Nephron progenitor cell (in vitro differentiated cells): Measurements from ENCODE around the gene SMARCA4.
"Not testable (repeated sequence)": the region's sequence is repeated elsewhere in the genome, so short reads cannot be mapped to it uniquely, and the experiment has no call there.

Experiments
- DNase-seq: peaks from one replicate; pipeline ENCODE4 v3.0.0; 2021
- H3K27ac Mint-ChIP-seq: 2 replicates; pipeline ENCODE4 v1.8.0; 2021; ENCODE audit warnings: mild to moderate bottlenecking, moderate library complexity, mixed read lengths
- H3K27me3 Mint-ChIP-seq: 2 replicates; pipeline ENCODE4 v1.8.0; 2021; ENCODE audit warnings: mild to moderate bottlenecking, low read depth, mixed read lengths; ENCODE audit not compliant: poor library complexity
- H3K36me3 Mint-ChIP-seq: 2 replicates; pipeline ENCODE4 v1.8.0; 2021; ENCODE audit warnings: low read depth, mixed read lengths
- H3K4me1 Mint-ChIP-seq: 2 replicates; pipeline ENCODE4 v1.8.0; 2021; ENCODE audit warnings: mixed read lengths
- H3K4me3 Mint-ChIP-seq: 2 replicates; pipeline ENCODE4 v1.8.0; 2021; ENCODE audit warnings: mild to moderate bottlenecking, moderate library complexity, mixed read lengths
- H3K9me3 Mint-ChIP-seq: 2 replicates; pipeline ENCODE4 v1.8.0; 2021; ENCODE audit warnings: mild to moderate bottlenecking, moderate library complexity, mixed read lengths
- CTCF ChIP-seq: fragments of 200-600 bp; sonication (generic); IDR thresholded peaks from 2 replicates; pipeline ENCODE4 v1.5.0; 2021; ENCODE audit warnings: antibody characterized with exemption

SMARCA4 gene

GRCh38 chr19:11070123-11070522, 109.3 kb downstream of the SMARCA4 start:
- H3K27me3 Mint-ChIP-seq, result peaks cover 6% of the 10 kb centered on the region
- peaks cover 42% of the 10 kb centered on the region for H3K36me3 Mint-ChIP-seq
- no peak for DNase-seq

GRCh38 chr19:11073568-11073967, 112.7 kb downstream of the SMARCA4 start:
- Mint-ChIP-seq H3K36me3 (peaks cover 24% of the 10 kb centered on the region), H3K4me1 (peaks cover 11% of the 10 kb centered on the region), H3K27me3 (peaks cover 8% of the 10 kb centered on the region), H3K4me3 (no peak overlapping the region), H3K27ac (no peak overlapping the region), H3K9me3 (peaks cover 3% of the 10 kb centered on the region)
- no peak for DNase-seq
- no peak for TF ChIP-seq CTCF

More at GRCh38 chr19:11070123-11070522, 109.3 kb downstream of the SMARCA4 start:
- Mint-ChIP-seq H3K9me3 (peaks cover 14% of the 10 kb centered on the region), H3K27ac (no peak overlapping the region), H3K4me1 (peaks cover 13% of the 10 kb centered on the region), H3K4me3 (no peak overlapping the region)
- TF ChIP-seq CTCF, result no peak

- not testable (repeated sequence) for H3K9me3 Mint-ChIP-seq, DNase-seq, H3K4me3 Mint-ChIP-seq, H3K27ac Mint-ChIP-seq, H3K4me1 Mint-ChIP-seq, H3K27me3 Mint-ChIP-seq
- peaks cover 30% of the 10 kb centered on the region for H3K36me3 Mint-ChIP-seq
Observed at GRCh38 chr19:11076792-11077191, 116.0 kb downstream of the SMARCA4 start.

- DNase-seq, result no peak
- Mint-ChIP-seq H3K36me3 (peaks cover 30% of the 10 kb centered on the region), H3K4me1 (peaks cover 9% of the 10 kb centered on the region), H3K27ac (no peak overlapping the region), H3K4me3 (no peak overlapping the region), H3K9me3 (peaks cover 9% of the 10 kb centered on the region), H3K27me3 (peaks cover 7% of the 10 kb centered on the region)
- no peak for TF ChIP-seq CTCF
Observed at GRCh38 chr19:11078893-11079292, 118.1 kb downstream of the SMARCA4 start.

- Mint-ChIP-seq H3K27me3 (peaks cover 7% of the 10 kb centered on the region), H3K36me3 (peaks cover 23% of the 10 kb centered on the region), H3K9me3 (peaks cover 9% of the 10 kb centered on the region), H3K4me1 (peaks cover 12% of the 10 kb centered on the region), H3K27ac (no peak overlapping the region), H3K4me3 (no peak overlapping the region)
- no peak for DNase-seq
- no peak for TF ChIP-seq CTCF
Observed at GRCh38 chr19:11079999-11080398, 119.2 kb downstream of the SMARCA4 start.

- peaks cover 40% of the 10 kb centered on the region for H3K4me1 Mint-ChIP-seq
- no peak for TF ChIP-seq CTCF
- H3K27ac Mint-ChIP-seq, result peak overlapping the region; percentile 98
- H3K4me3 Mint-ChIP-seq, result peak overlapping the region; percentile 89
- no peaks in the 10 kb centered on the region for H3K27me3 Mint-ChIP-seq
- H3K9me3 Mint-ChIP-seq, result no peaks in the 10 kb centered on the region
- DNase-seq, result no peak
- peaks cover 5% of the 10 kb centered on the region for H3K36me3 Mint-ChIP-seq
Observed at GRCh38 chr19:11087870-11088505, 127.2 kb downstream of the SMARCA4 start.
